HG03095 (cell line): ENCODE results near the gene HRH1.
"Not testable (repeated sequence)": the region's sequence is repeated elsewhere in the genome, so short reads cannot be mapped to it uniquely, and the experiment has no call there.

Experiments
- ATAC-seq: cut with Tn5 transposase; IDR thresholded peaks from one replicate; pipeline ENCODE4 v1.9.1; 2021; ENCODE audit warnings: moderate library complexity; ENCODE audit not compliant: unreplicated experiment

Gene HRH1

GRCh38 chr3:11201251-11202019 is 47.1 kb downstream of the HRH1 start:
- ATAC-seq, result no peak

- ATAC-seq, result no peak
Observed at GRCh38 chr3:11203961-11204360, 49.7 kb downstream of the HRH1 start.

DNA sequence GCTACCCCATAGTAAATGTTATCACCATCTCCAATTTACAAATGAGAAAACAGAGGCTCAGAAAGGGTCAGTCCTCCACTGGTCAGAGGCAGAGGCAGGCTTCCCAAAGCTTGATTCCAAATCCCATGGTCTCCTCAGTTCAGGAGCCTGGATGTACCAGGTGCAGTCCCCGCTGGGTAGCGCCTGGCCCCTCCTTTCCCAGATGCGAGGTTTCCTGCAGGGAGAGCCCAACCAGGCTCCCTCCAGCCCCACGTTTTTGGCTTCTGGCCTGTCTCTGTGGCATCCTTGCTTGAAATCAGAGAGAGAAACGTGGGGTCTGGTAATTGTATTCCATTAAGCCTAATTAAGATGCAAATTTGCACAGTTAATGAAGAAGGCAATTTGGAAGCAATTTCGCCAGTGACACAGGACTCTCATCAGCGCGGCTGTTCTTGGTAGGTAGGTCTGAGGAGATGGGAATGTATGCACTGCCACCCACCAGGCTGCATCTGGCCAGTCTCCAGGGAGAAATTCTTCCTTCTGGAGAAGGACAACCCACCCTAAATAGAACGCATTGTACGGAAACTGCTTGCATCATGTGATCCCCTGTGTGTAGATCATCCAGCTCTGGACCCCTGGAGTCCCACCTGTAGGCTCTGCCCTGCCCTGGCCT is 50.5 kb downstream of the HRH1 start:
- no peak for ATAC-seq

DNA sequence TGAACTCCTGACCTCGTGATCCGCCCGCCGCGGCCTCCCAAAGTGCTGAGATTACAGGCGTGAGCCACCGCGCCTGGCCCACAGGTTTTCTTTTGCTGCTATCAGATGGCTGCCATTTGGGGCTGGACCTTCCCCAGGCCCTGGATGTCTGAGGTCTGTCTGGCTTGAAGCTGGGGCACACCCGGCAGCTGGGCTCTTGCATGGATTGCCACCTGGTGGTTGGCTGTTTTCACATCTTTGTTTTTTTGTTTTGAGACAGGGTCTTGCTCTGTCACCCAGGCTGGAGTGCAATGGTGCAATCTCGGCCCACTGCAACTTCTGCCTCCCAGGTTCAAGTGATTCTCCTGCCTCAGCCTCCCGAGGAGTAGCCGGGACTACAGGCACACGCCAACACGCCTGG is 51.6 kb downstream of the HRH1 start:
- ATAC-seq, result not testable (repeated sequence)

DNA sequence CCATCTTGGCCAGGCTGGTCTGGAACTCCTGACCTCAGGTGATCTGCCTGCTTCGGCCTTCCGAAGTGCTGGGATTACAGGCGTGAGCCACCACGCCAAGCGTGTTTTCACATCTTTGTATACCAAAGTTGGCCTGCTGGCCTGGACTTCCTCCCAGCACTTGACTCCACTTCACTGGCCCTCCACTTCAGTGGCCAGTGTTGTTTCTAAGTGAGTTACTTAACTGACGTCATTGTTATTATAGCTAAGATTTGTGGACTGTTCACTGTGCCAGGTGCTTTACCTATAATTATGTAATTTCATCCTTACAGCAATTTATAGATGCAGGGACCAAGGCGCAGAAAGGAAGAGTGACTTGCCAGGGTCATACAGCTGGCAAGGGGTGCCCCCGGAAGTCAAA is 52.0 kb downstream of the HRH1 start:
- no peak for ATAC-seq

- no peak for ATAC-seq
Observed at GRCh38 chr3:11206953-11207352, 52.7 kb downstream of the HRH1 start.

DNA sequence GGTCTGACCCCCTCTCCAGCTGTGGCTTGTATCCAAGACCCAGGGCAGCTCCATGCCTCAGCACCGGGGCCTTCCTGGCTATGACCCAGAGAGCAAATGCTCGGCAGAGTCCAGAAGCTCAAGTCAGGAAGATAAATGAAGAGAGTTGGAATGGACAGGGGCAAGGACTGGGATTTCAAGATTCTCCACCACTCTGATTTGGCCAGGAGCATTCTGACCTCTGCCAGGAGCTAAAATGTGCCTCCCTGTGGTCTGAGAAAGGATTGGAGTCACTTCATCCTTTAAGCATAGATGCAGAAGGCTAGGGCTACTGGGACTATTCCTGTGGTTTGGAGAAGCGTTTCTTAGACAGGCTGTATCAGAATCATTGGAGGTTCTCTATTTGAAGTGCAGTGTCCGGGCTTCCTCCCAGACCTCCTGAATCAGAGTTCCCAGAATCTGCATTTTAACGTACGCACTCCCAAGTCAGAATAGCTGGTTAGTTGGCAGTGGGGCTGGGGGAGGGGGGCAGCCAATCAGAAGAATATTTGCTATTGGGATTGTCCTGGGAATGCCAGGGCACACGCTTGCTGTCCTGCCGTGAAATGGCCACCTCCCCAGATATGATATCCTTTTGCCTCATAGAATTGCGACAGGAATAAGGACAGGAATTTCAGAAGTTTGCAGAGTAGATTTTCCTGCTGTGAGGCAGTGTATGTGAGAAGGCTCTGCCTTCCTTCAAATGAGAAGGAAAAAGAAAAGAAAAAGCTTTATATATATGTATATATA is 57.4 kb downstream of the HRH1 start:
- ATAC-seq, result no peak

DNA sequence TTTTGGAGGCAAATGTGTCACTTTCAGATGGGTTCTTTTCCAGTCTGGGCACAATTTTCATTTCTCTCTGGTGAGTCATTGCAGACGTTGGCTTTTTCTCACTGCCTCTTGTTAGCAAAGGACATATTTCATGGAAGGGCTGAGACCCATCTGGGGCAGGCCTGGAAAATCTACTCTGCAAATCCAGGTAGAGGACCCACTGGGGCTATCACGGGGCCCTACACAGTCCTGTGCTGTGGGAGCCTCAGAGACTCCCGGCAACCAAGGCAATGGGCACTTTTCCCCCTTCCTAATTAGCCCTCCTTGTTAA is 58.0 kb downstream of the HRH1 start:
- no peak for ATAC-seq

DNA sequence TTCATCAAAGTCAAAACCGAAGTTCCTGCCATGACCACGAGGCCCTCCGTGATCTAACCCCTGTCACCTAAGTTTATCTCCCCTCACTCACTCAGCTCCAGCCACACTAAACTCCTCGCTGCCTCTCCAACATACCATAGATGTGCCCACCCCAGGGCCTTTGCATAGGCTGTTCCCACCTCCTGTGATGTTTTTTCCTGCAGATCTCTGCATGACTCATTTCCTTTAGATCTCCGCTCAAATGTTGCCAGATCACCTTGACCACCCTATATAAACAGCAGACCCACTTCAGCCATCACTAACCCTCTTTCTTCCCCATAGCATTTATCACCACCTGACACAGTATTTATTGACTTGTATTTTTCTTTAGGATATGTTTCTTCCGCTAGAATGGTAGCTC is 58.5 kb downstream of the HRH1 start:
- no peak for ATAC-seq

DNA sequence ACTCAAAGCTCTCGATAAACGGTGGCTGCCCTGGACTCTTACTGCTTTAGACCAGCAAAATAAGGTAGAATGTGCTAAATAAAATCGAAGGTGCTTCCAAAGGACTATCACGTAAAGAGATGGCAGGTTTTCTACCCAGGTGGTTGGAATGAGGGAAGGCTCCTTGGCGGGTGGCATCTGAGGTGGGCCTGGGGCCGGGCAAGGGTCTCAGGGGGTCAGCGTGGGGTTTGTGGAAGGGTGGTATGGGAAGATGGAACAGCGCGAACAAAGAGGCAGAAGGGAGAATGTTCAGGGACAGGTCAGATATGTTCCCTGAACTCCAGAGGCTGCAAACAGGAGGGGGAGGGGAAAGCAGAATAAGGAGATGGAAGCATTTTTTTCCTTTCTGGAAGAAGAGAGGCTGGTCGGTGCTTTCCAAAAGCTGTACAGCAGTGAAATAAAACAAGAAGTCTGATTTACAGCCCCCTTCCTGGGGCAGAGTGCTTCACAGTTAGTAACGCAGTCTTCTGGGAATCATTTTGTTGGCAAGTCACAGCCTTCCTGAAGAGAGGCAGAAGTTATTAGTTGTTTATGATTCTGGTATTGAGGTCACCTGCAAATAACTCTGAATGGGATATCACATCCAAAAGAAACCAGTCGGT is 59.6 kb downstream of the HRH1 start:
- ATAC-seq, result no peak

DNA sequence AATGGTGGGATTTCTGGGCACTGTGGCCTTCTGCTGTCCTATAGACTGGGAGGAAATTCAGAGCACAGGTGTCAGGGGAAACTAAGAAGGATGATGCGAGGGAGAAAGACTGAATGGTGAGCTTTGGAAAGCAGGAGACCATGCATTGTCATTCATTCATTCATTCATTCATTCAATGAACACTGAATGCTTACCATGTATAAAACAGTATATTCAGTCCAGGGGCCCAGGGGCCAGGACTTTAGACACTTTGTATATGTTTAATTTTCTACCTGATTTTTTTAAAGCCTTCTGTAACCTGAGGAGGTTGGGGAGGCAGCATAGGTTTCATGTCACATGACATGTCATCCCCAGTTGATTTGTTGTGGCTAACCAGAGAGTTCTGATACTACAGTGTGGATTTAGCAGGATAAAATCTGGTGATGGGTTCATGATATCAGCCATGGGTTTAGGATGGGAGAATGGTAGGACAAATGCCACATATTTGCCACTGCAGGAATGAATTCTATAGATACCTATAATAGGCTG is 60.2 kb downstream of the HRH1 start:
- ATAC-seq, result no peak

- not testable (repeated sequence) for ATAC-seq
Observed at GRCh38 chr3:11217370-11217769, 63.1 kb downstream of the HRH1 start.

GRCh38 chr3:11220230-11220629 is 65.9 kb downstream of the HRH1 start:
- no peak for ATAC-seq

DNA sequence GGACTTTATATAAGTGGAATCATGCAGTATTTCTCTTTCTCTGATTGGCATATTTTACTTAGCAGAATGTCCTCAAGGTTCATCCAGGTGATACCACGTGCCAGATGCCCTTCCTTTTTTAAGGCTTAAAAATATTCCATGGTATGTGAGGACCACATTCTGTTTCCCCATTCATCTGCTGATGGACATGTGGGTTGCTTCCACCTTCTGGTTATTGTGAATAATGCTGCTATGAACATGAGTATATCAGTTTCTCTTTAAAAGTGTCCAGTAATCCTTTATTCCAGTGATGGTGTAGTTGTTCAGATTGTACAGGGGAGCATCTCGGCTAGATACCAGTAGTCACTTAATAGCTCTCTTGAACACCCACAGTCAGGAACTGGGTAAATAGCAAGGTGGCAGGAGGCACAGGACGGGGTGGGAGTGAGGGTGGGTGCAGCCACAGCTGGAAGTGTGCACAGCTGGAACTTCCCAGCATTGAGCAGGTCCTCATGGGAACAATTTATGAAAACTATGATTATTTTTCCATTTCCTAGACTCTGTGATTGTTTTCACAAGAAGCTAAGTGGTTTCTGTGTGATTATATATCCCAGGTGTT is 67.6 kb downstream of the HRH1 start:
- ATAC-seq, result no peak

GRCh38 chr3:11224010-11224409 is 69.7 kb downstream of the HRH1 start:
- ATAC-seq, result no peak

DNA sequence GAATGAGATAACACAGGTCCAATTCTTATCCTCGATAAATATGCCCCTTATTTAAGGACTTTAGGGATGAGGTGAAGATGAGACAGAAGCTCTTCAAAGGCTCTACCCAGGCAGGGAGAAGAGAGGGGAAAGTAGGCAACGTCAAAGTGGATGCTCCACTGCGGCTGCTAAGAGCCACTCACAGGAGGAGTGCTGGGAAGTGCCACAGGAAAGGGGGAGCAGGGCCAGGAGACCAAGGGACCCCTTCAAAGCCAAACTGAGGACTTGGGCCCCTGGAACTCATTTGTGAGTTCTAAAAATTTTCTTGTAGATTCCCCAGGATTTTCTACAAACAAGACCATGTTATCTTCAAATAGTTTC is 70.6 kb downstream of the HRH1 start:
- no peak for ATAC-seq

GRCh38 chr3:11226042-11226370 is 71.7 kb downstream of the HRH1 start:
- ATAC-seq, result no peak

- ATAC-seq, result no peak
Observed at GRCh38 chr3:11228041-11228440, 73.7 kb downstream of the HRH1 start.

DNA sequence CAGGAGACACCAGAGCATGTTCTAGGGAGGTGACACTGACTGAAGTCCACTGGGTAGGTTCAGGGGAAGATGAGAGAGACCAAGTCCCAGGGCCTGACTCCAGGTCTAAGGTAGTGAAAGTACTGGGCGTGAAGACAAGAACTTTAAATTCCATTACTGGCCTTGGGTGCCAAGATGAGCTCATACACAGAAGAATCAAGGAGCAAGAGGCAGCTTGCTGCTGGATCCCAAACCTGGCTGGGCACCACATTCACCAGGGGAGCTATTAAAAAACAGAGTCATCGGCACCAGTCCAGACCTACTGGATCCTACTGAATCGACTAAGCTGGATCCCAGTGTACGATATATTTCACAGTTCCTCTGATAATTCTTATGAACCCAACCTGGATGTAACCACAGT is 75.8 kb downstream of the HRH1 start:
- no peak for ATAC-seq

DNA sequence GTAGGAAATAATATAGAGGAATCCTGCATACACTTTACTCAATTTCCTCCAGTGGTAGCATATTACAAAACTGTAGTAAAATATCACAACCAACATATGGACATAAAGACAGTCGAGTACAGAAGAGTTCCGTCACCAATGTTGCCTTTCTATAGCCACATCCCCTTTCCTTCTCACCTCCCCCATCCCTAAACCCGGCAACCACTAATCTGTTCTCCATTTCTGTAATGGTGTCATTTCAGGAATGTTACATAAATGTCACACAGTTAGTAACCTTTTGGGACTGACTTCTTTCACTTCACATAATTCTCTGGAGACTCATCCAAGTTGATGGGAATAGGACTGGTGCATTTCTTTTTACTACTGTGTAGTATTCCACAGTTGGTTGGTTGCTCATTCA is 76.5 kb downstream of the HRH1 start:
- ATAC-seq, result no peak

DNA sequence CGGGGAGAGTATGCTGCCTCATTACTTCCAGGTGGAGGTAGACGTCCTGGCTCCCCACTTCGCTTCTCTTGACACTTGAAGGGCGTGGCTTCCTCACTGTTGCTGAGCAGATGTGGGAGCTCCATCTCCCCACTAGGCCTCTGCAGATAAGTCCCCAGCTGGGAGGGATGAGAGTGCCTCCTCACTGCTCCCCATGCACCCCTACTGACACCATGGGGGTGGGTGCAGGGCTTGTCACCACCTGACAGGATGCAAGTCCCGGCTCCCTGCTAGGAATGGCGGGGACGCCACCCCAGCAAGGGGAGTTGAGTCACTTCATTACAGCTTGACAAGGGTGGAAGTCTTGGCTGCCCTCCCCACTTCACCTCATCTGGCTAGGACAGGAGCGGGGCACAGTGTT is 81.1 kb downstream of the HRH1 start:
- no peak for ATAC-seq
